HepG2 (cell line): ENCODE data around the gene INPP4B. TPM values are rescaled to one million over a fixed set of nuclear protein-coding genes. Genes with fewer than 3 reads are reported as not detected.

Experiments used
- ATAC-seq: fragments of 200-7000 bp; cut with Tn5 transposase; 3 replicates; pipeline ENCODE4 v1.9.1; 2020; ENCODE audit warnings: mild to moderate bottlenecking, moderate library complexity
- BruUV-seq: library from RNA; stranded (reverse); fragments of 400-500 nt; replicated peaks from 2 replicates; lab custom pipeline; 2021; lab: Mats Ljungman, UMichigan
- CTCF ChIA-PET: fragments of 300-600 bp; formaldehyde crosslinking; extraction: SDS; loops from one replicate; lab custom pipeline; 2021; ENCODE audit warnings: low total read pairs, inconsistent platforms, low intra/inter-chr PET ratio; lab: Yijun Ruan, JAX
- POLR2A ChIA-PET: fragments of 350-600 bp; sonication (Branson Sonifier 250); formaldehyde crosslinking; loops from one replicate; lab custom pipeline; 2020; ENCODE audit warnings: antibody characterized with exemption, inconsistent platforms; lab: Yijun Ruan, JAX
- DNase-seq: peaks from one replicate; pipeline ENCODE4 v3.0.0-alpha.2; 2015; ENCODE audit warnings: low spot score
- FAIRE-seq: peaks from 3 replicates; lab custom pipeline; 2011; peaks lifted over from hg19 to GRCh38; lab: Jason Lieb, UNC
- H2AFZ ChIP-seq: one replicate; pipeline ENCODE4 v1.6.1; 2011; ENCODE audit warnings: low read length, inconsistent platforms
- H3K27ac ChIP-seq: fragments of 300-600 bp; 3 replicates; pipeline ENCODE4 v1.8.0; 2011; ENCODE audit warnings: mixed run types, mild to moderate bottlenecking, mixed read lengths, low read length, inconsistent platforms; ENCODE audit not compliant: insufficient read depth; ENCODE audit errors: extremely low read length
- H3K27me3 ChIP-seq, 2 experiments: fragments of 200-600 bp in 1 of 2; 2 replicates in 1 of 2; 3 replicates in 1 of 2; pipeline versions ENCODE4 v1.6.0 to v1.8.0; 2011; ENCODE audit warnings: low read length in 2 of 2, mild to moderate bottlenecking in 2 of 2, moderate library complexity in 2 of 2, inconsistent platforms in 1 of 2; ENCODE audit not compliant: insufficient read depth in 2 of 2, control insufficient read depth in 1 of 2
- H3K36me3 ChIP-seq, 2 experiments: fragments of 200-600 bp in 1 of 2; replicated peaks in 1 of 2; 2 replicates in 1 of 2; 3 replicates in 1 of 2; pipeline versions ENCODE4 v1.5.1 to v1.8.0; 2011; ENCODE audit warnings: low read length in 2 of 2, inconsistent platforms in 1 of 2; ENCODE audit not compliant: insufficient read depth in 2 of 2, control insufficient read depth in 1 of 2
- H3K4me1 ChIP-seq: 2 replicates; pipeline ENCODE4 v1.5.1; 2012; ENCODE audit warnings: low read length, inconsistent platforms; ENCODE audit not compliant: insufficient read depth
- H3K4me2 ChIP-seq: 2 replicates; pipeline ENCODE4 v1.6.0; 2011; ENCODE audit warnings: low read depth, low read length, inconsistent platforms
- H3K4me3 ChIP-seq, 3 experiments: fragments of 200-600 bp in 1 of 3; sonication (generic), shearing (Covaris generic) in 1 of 3; replicated peaks in 1 of 3; 2 replicates each; pipeline ENCODE4 v1.5.1; 2011 to 2016; ENCODE audit warnings: low read length in 3 of 3, inconsistent platforms in 2 of 3, low read depth in 2 of 3, mild to moderate bottlenecking in 2 of 3, control low read depth in 1 of 3, mixed read lengths in 1 of 3; ENCODE audit not compliant: insufficient read depth in 1 of 3
- H3K79me2 ChIP-seq: one replicate; pipeline ENCODE4 v1.6.1; 2011; ENCODE audit warnings: low read length, inconsistent platforms; ENCODE audit not compliant: insufficient read depth
- H3K9ac ChIP-seq: 2 replicates; pipeline ENCODE4 v1.6.0; 2011; ENCODE audit warnings: mild to moderate bottlenecking, low read depth, low read length, inconsistent platforms; ENCODE audit not compliant: insufficient read depth
- H3K9me3 ChIP-seq: 2 replicates; pipeline ENCODE4 v1.5.1; 2012; ENCODE audit warnings: mild to moderate bottlenecking, low read length
- H4K20me1 ChIP-seq: 2 replicates; pipeline ENCODE4 v1.6.0; 2011; ENCODE audit warnings: inconsistent platforms, mild to moderate bottlenecking, low read length, moderate library complexity; ENCODE audit not compliant: insufficient read depth
- ATF3 ChIP-seq: sonication (generic); formaldehyde crosslinking; IDR thresholded peaks from 2 replicates; pipeline ENCODE4 v1.4.0; 2020; ENCODE audit warnings: missing genetic modification reagents
- ATM ChIP-seq: fragments of 450-650 bp; IDR thresholded peaks from 2 replicates; pipeline ENCODE4 v1.7.1; 2017; ENCODE audit warnings: mild to moderate bottlenecking, borderline replicate concordance
- BCL3 ChIP-seq: sonication (generic); formaldehyde crosslinking; IDR thresholded peaks from 2 replicates; pipeline ENCODE4 v1.5.1; 2020; ENCODE audit warnings: mild to moderate bottlenecking, missing genetic modification reagents, moderate library complexity
- CENPBD1 ChIP-seq: sonication (generic); formaldehyde crosslinking; IDR thresholded peaks from 2 replicates; pipeline ENCODE4 v1.8.0; 2022; ENCODE audit warnings: missing genetic modification reagents, low read depth, mild to moderate bottlenecking, borderline replicate concordance
- ETS1 ChIP-seq: sonication (generic); formaldehyde crosslinking; IDR thresholded peaks from 2 replicates; pipeline ENCODE4 v1.4.0; 2020; ENCODE audit warnings: missing genetic modification reagents
- GPN1 ChIP-seq: sonication (generic); formaldehyde crosslinking; IDR thresholded peaks from 2 replicates; pipeline ENCODE4 v1.5.1; 2020; ENCODE audit warnings: missing genetic modification reagents, borderline replicate concordance
- MED1 ChIP-seq: sonication (generic); formaldehyde crosslinking; IDR thresholded peaks from 2 replicates; pipeline ENCODE4 v1.4.0; 2020; ENCODE audit warnings: missing genetic modification reagents
- MEF2D ChIP-seq: sonication (generic); formaldehyde crosslinking; IDR thresholded peaks from 2 replicates; pipeline ENCODE4 v1.5.1; 2020; ENCODE audit warnings: mild to moderate bottlenecking, missing genetic modification reagents
- NFE2L2 ChIP-seq: fragments of 150-350 bp; IDR thresholded peaks from 2 replicates; pipeline ENCODE4 v1.6.1; 2014; ENCODE audit warnings: low read length
- PREB ChIP-seq: sonication (generic); formaldehyde crosslinking; IDR thresholded peaks from 2 replicates; pipeline ENCODE4 v1.4.0; 2020; ENCODE audit warnings: missing genetic modification reagents
- TCF7 ChIP-seq: sonication (generic); IDR thresholded peaks from 2 replicates; pipeline ENCODE4 v1.6.1; 2016; ENCODE audit warnings: antibody characterized with exemption, low read depth
- TEAD3 ChIP-seq: optimal IDR thresholded peaks from 2 replicates; pipeline ENCODE3; 2016; ENCODE audit warnings: borderline replicate concordance
- USF2 ChIP-seq, 2 experiments: sonication (generic) in 1 of 2; formaldehyde crosslinking in 1 of 2; IDR thresholded peaks; 2 replicates each; pipeline versions ENCODE4 v1.5.1 to v1.6.1; 2011 to 2020; ENCODE audit warnings: borderline replicate concordance in 1 of 2, low read depth in 1 of 2, low read length in 1 of 2, mild to moderate bottlenecking in 1 of 2, missing genetic modification reagents in 1 of 2, moderate library complexity in 1 of 2
- ZNF501 ChIP-seq: sonication (generic); formaldehyde crosslinking; IDR thresholded peaks from 2 replicates; pipeline ENCODE4 v1.5.1; 2020; ENCODE audit warnings: mild to moderate bottlenecking, moderate library complexity, missing genetic modification reagents
- ZNF614 ChIP-seq: IDR thresholded peaks from 2 replicates; pipeline ENCODE4 v1.6.1; 2018; ENCODE audit warnings: missing biosample characterization, missing genetic modification reagents, inconsistent platforms, borderline replicate concordance
- ZNF784 ChIP-seq: sonication (generic); formaldehyde crosslinking; IDR thresholded peaks from 2 replicates; pipeline ENCODE4 v1.5.1; 2020; ENCODE audit warnings: missing genetic modification reagents, mild to moderate bottlenecking, borderline replicate concordance
- ZSCAN30 ChIP-seq: sonication (generic); formaldehyde crosslinking; IDR thresholded peaks from 2 replicates; pipeline ENCODE4 v1.5.0; 2020; ENCODE audit warnings: mild to moderate bottlenecking, missing genetic modification reagents
- WGBS: methylation state at CpG from one replicate; pipeline ENCODE4 v1.1.6; 2017; ENCODE audit warnings: low lambda C conversion rate; 5-methylcytosine and 5-hydroxymethylcytosine counted together
- in situ Hi-C: cut with HindIII; loops from 2 replicates; pipeline ENCODE4 v1.10.0; 2017; ENCODE audit warnings: low pct_unique_long_range_greater_than_20kb; ENCODE audit not compliant: extremely low pct_ligation_motif_present
- intact Hi-C: fragments of 100-400 bp; cut with micrococcal nuclease; formaldehyde crosslinking; loops from one replicate; pipeline ENCODE4 v1.10.0; 2022; ENCODE audit not compliant: unreplicated experiment
- polyA plus RNA-seq, 8 experiments: library from polyadenylated mRNA; depleted of rRNA in 3 of 8; stranded (reverse) in 7 of 8; unstranded in 1 of 8; fragments of >200 nt; fragmentation: Illumina TruSeq in 4 of 8; extraction: Trizol in 4 of 8; gene quantifications; 2 replicates each; pipeline versions ENCODE4 v1.2.1 to v1.2.3, GENCODE V29; 2011 to 2016; ENCODE audit warnings: low read depth in 4 of 8, missing spikeins in 1 of 8, mixed read lengths in 1 of 8; ENCODE audit not compliant: insufficient read depth in 1 of 8
- total RNA-seq, 5 experiments: library from RNA; depleted of rRNA; stranded (reverse); fragments of >200 nt; fragmentation: Illumina TruSeq; extraction: Trizol; gene quantifications; 2 replicates each; pipeline ENCODE4 v1.2.3, GENCODE V29; 2016; ENCODE audit warnings: low read depth in 1 of 5

INPP4B gene
- total and polyA plus RNA-seq, 2 of the 13 experiments (the other 11 are each of a cell fraction or from before 2014, with no cell fraction given) = not detected

GRCh38 chr4:142218726-142219125, 627.4 kb downstream of the INPP4B start:
- BruUV-seq = no TSS peak
- H3K36me3 ChIP-seq = no peaks in the 10 kb centered on the region
- no peaks in the 10 kb centered on the region for H3K9me3 ChIP-seq
- WGBS = 0% methylated on average over 1 of the region's 1 CpG
- H4K20me1 ChIP-seq = no peaks in the 10 kb centered on the region
- DNase-seq (no peak), ATAC-seq (no peak), FAIRE-seq (no peak)
- H3K27me3 ChIP-seq = no peaks in the 10 kb centered on the region
- H3K27ac ChIP-seq = no peak overlapping the region
- no peak overlapping the region for H3K4me2 ChIP-seq
- H2AFZ ChIP-seq = no peak overlapping the region
- H3K79me2 ChIP-seq = no peaks in the 10 kb centered on the region
- H3K9ac ChIP-seq = no peak overlapping the region
- ChIA-PET CTCF (no interaction called here), POLR2A (no interaction called here)
- in situ Hi-C loops = no loop called here
- intact Hi-C loops = no loop called here
- no peaks in the 10 kb centered on the region for H3K4me1 ChIP-seq
- no peak overlapping the region for H3K4me3 ChIP-seq
- TF ChIP-seq BCL3 = no peak
- TF ChIP-seq ZSCAN30 (CRISPR knock-in tag) = no peak
- TF ChIP-seq ATF3 (CRISPR knock-in tag) = no peak
- TF ChIP-seq PREB (CRISPR knock-in tag) = no peak
- no peak for TF ChIP-seq MED1 (CRISPR knock-in tag)
- no peak for TF ChIP-seq NFE2L2
- no peak for TF ChIP-seq ZNF614 (CRISPR knock-in tag)
- TF ChIP-seq USF2 (IDR thresholded peaks at IDR 0.05; ENCODE audit: low read depth, low read length) = no peak
- no peak for TF ChIP-seq USF2 (CRISPR knock-in tag; IDR thresholded peaks at IDR 0.05; ENCODE audit: borderline replicate concordance)
- TF ChIP-seq ETS1 = no peak
- TF ChIP-seq ZNF501 (CRISPR knock-in tag) = no peak
- no peak for TF ChIP-seq TCF7
- TF ChIP-seq GPN1 (CRISPR knock-in tag) = no peak
- no peak for TF ChIP-seq ATM
- no peak for TF ChIP-seq ZNF784 (CRISPR knock-in tag)
- no peak for TF ChIP-seq CENPBD1 (CRISPR knock-in tag)
- TF ChIP-seq TEAD3 (CRISPR knock-in tag) = no peak
- TF ChIP-seq MEF2D (CRISPR knock-in tag) = no peak
